Activated B cell treated with CpG ODN at 0.5 μM for 24 hours (primary cell): Measurements from ENCODE around the gene STX2. TPM values are rescaled to one million over a fixed set of nuclear protein-coding genes. Genes with fewer than 3 reads are reported as not detected.

Experiments
- ATAC-seq: fragments of 200-7000 bp; cut with Tn5 transposase; one replicate; pipeline ENCODE4 v1.10.0; 2021; ENCODE audit warnings: low read depth, mild to moderate bottlenecking, moderate library complexity
- CTCF ChIA-PET: fragments of 350-600 bp; sonication (Branson Sonifier 250); formaldehyde crosslinking; loops from one replicate; lab custom pipeline; 2021; ENCODE audit warnings: antibody characterized with exemption; lab: Charles Lee
- POLR2A ChIA-PET: fragments of 350-600 bp; sonication (Branson Sonifier 250); formaldehyde crosslinking; loops from one replicate; lab custom pipeline; 2021; ENCODE audit warnings: antibody characterized with exemption; lab: Charles Lee
- DNase-seq: peaks from one replicate; pipeline ENCODE4 v3.0.0; 2022
- H3K27ac Mint-ChIP-seq: one replicate; pipeline ENCODE4 v1.8.0; 2020; ENCODE audit warnings: mixed read lengths
- H3K27me3 Mint-ChIP-seq: one replicate; pipeline ENCODE4 v1.8.0; 2021; ENCODE audit warnings: mixed read lengths
- H3K36me3 Mint-ChIP-seq: one replicate; pipeline ENCODE4 v1.8.0; 2021; ENCODE audit warnings: low read depth, mixed read lengths
- H3K4me1 Mint-ChIP-seq: one replicate; pipeline ENCODE4 v1.8.0; 2021; ENCODE audit warnings: mixed read lengths
- H3K4me3 Mint-ChIP-seq: one replicate; pipeline ENCODE4 v1.8.0; 2020; ENCODE audit warnings: mild to moderate bottlenecking, mixed read lengths
- H3K9me3 Mint-ChIP-seq: one replicate; pipeline ENCODE4 v1.8.0; 2020; ENCODE audit warnings: mixed read lengths
- intact Hi-C: fragments of 100-400 bp; cut with micrococcal nuclease; formaldehyde crosslinking; loops from one replicate; pipeline ENCODE4 v1.15.1; 2024
- total RNA-seq: library from RNA; stranded (reverse); gene quantifications from 2 replicates; pipeline ENCODE4 v1.2.3, GENCODE V29; 2022
- TF ChIP-seq, protein P1 (sequence below): fragments of 200-600 bp; IDR thresholded peaks from one replicate; pipeline ENCODE4 v1.8.0; 2022; ENCODE audit warnings: antibody characterized with exemption, mild to moderate bottlenecking

STX2 gene
- total RNA-seq, 1 donor from 2014 or later: 11.0 TPM

- TF ChIP-seq, protein P1, sequence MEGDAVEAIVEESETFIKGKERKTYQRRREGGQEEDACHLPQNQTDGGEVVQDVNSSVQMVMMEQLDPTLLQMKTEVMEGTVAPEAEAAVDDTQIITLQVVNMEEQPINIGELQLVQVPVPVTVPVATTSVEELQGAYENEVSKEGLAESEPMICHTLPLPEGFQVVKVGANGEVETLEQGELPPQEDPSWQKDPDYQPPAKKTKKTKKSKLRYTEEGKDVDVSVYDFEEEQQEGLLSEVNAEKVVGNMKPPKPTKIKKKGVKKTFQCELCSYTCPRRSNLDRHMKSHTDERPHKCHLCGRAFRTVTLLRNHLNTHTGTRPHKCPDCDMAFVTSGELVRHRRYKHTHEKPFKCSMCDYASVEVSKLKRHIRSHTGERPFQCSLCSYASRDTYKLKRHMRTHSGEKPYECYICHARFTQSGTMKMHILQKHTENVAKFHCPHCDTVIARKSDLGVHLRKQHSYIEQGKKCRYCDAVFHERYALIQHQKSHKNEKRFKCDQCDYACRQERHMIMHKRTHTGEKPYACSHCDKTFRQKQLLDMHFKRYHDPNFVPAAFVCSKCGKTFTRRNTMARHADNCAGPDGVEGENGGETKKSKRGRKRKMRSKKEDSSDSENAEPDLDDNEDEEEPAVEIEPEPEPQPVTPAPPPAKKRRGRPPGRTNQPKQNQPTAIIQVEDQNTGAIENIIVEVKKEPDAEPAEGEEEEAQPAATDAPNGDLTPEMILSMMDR: no peak
- intact Hi-C loops: no loop called here
- ChIA-PET POLR2A (no interaction called here), CTCF (no interaction called here)
- Mint-ChIP-seq H3K36me3 (no peaks in the 10 kb centered on the region), H3K4me3 (no peak overlapping the region), H3K9me3 (peaks cover 9% of the 10 kb centered on the region), H3K4me1 (no peaks in the 10 kb centered on the region), H3K27ac (no peak overlapping the region), H3K27me3 (peaks cover 2% of the 10 kb centered on the region)
- ATAC-seq (no peak), DNase-seq (no peak)
These were observed 21.3 kb upstream of the STX2 start for GRCh38 chr12:130860311-130860710.

DNA sequence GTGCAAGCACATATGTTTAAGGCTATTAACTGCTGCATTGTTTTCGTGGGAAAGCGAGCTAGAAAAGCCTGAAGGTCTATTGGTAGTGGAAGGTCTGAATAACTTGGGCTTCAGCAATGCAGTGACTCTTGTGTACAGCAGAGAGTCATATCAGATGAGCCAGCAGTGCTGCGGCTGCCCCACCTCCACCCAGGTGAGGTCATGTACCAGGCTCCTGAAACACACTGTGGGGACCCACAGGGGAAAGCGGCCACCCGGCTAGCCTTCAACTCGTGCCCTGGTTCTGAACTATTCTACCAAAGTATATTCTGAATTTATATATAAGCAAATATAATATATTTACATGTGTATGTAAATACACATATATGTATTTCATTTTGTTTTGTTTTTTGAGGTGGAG lies 20.1 kb upstream of the STX2 start:
- TF ChIP-seq, protein P1: no peak

DNA sequence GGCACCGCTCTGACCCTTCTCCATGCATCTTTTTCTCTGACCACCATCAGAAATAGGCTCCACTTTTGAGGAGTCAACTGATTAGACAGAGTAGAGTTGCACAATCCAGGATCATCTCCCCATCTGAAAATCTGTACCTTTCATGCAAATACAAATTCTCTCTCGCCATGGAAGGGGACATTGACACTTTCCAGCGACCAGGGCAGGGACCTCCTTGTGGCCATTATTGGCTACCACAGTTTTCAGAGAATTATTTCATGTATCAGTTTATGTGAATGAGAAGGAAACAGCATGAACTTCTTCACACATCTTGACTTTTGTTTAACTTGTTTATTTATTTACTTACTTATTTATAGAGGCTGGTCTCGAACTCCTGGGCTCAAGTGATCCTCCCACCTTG lies 19.0 kb upstream of the STX2 start:
- TF ChIP-seq, protein P1: no peak
- DNase-seq (no peak), ATAC-seq (no peak)
- intact Hi-C loops: no loop called here
- Mint-ChIP-seq H3K27me3 (peaks cover 6% of the 10 kb centered on the region), H3K4me3 (no peak overlapping the region), H3K9me3 (peaks cover 9% of the 10 kb centered on the region), H3K4me1 (no peaks in the 10 kb centered on the region), H3K36me3 (no peaks in the 10 kb centered on the region), H3K27ac (no peak overlapping the region)
- CTCF ChIA-PET: no interaction called here
- POLR2A ChIA-PET: no interaction called here

More for the DNA sequence above, 20.1 kb upstream of the STX2 start:
- Mint-ChIP-seq H3K36me3 (no peaks in the 10 kb centered on the region), H3K9me3 (peaks cover 9% of the 10 kb centered on the region), H3K4me3 (no peak overlapping the region), H3K27ac (no peak overlapping the region), H3K27me3 (peaks cover 6% of the 10 kb centered on the region), H3K4me1 (no peaks in the 10 kb centered on the region)
- ChIA-PET POLR2A (no interaction called here), CTCF (no interaction called here)
- intact Hi-C loops: no loop called here
- no peak for ATAC-seq
- no peak for DNase-seq

DNA sequence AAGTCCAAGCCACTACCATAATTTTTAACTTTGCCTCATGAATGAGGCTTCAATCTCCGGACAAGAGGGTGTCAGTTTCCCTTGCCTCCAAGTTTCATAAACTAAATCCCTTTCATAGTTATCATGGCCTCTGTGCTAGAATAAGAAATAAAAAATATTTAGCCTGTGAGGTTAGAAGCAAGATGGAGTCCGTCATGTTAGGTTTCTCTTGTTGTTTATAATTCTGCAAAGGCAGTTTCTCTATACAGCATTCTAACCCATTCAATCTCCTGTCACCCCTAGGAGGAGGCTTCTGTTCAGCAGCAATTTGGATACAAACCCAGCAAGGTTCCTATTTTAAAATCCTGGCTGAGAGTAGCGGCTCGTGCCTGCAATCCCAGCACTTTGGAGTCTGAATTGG lies 17.0 kb upstream of the STX2 start:
- Mint-ChIP-seq H3K9me3 (peaks cover 9% of the 10 kb centered on the region), H3K27ac (no peak overlapping the region), H3K27me3 (peaks cover 10% of the 10 kb centered on the region), H3K4me1 (no peaks in the 10 kb centered on the region), H3K36me3 (no peaks in the 10 kb centered on the region), H3K4me3 (no peak overlapping the region)
- TF ChIP-seq, protein P1: no peak
- POLR2A ChIA-PET: no interaction called here
- ATAC-seq: no peak
- intact Hi-C loops: no loop called here
- DNase-seq: no peak
- CTCF ChIA-PET: no interaction called here

DNA sequence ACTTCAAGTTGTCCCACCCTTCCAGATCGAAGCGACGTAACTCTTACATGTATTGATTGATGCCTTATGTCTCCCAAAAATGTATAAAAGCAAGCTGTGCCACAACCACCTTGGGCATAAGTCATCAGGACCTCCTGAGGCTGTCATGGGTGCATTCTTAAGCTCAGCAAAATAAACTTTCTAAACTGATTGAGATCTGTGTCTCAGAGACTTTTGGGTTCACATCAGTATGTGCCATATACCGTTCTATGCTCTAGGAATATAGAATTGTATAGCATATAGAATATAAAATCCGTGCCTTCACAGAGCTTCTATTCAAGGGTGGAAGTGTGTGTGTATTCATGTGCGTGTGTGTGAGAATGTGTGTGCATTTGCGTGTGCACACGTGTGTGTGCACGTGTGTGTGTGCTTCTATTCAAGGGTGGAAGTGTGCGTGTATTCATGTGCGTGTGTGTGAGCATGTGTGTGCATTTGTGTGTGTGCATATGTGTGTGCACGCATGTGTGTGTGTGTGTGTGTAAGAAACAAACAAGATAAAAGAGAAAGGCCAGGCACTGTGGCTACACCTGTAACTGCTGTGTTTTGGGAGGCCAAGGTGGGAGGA lies 11.5 kb upstream of the STX2 start:
- H3K27me3 Mint-ChIP-seq: peaks cover 18% of the 10 kb centered on the region
- no peak for ATAC-seq
- no peaks in the 10 kb centered on the region for H3K9me3 Mint-ChIP-seq
- H3K4me1 Mint-ChIP-seq: no peaks in the 10 kb centered on the region
- no peak overlapping the region for H3K27ac Mint-ChIP-seq
- H3K36me3 Mint-ChIP-seq: no peaks in the 10 kb centered on the region
- no peak overlapping the region for H3K4me3 Mint-ChIP-seq
- CTCF ChIA-PET: no interaction called here
- POLR2A ChIA-PET: no interaction called here
- intact Hi-C loops: no loop called here
- no peak for DNase-seq
- TF ChIP-seq, protein P1: no peak
